Endothelial cell of hepatic sinusoid (primary cell): ENCODE results near the gene BNIP5.
"Not testable (repeated sequence)": the region's sequence is repeated elsewhere in the genome, so short reads cannot be mapped to it uniquely, and the experiment has no call there.

Experiments
- in situ Hi-C: cut with HindIII; loops from 2 replicates; pipeline ENCODE4 v1.10.0; 2017; ENCODE audit warnings: low sequenced_read_pairs

BNIP5 gene

DNA sequence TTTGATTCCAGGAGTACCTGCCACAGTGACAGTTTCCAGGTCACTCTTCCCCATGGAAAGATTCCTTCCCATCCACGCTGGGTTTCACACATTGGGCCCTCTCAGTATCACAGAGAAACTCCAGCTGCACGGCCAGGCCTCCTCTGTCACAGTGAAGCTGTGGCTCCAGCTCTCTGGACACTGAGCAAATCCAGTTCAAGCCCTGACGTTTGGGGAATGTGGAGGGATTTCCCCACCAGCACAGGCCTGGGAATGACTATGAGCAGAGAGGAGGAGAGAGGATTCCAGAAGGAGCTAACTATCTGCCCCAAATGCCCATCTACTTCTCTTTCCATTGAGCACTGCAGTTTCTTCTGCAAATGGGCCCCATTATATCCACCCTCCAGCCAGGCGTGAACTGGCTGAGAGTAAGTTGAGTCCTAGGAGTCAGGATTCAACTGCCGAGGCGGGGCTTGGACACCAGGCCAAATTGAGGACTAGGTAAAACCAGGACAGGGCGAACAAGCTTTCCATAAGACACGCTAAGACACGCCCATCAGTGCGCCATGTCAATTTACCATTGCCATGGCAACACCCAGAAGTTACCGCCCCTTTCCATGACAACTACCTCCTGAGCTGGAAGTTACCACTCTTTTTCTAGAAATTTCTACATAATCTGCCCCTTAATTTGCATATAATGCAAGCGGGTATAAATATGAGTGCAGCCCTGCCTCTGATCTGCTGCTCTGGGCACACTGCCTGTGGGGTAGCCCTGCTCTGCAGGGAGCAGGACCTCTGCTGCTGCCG is 9.2 kb upstream of the BNIP5 start:
- in situ Hi-C loops: no loop called here

DNA sequence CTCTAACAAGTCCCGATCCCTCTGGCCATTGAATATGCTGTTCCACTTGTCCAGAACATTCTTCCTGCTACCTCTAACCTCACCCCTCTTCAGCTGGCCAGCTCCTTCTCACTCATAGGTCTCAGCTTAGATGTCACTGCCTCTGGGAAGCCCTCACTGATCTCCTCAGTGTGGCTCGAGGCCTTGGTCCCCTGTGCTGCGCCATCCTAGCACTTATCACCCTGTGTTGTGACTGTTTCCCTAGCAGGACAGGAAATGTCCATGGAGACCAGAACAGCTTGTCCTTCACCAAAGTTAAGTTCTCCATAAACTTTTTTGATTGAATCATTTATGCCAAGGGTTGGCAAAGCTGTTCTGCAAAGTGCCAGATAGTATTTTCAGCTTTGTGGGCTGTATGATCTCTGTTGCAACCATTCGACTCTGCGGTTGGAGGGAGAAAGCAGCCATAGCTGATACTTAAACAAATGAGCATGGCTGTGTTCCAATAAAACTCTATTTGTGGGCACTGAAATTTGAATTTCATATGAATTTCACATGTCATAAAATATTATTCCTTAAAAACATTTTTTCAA is 6.5 kb upstream of the BNIP5 start:
- in situ Hi-C loops: no loop called here

DNA sequence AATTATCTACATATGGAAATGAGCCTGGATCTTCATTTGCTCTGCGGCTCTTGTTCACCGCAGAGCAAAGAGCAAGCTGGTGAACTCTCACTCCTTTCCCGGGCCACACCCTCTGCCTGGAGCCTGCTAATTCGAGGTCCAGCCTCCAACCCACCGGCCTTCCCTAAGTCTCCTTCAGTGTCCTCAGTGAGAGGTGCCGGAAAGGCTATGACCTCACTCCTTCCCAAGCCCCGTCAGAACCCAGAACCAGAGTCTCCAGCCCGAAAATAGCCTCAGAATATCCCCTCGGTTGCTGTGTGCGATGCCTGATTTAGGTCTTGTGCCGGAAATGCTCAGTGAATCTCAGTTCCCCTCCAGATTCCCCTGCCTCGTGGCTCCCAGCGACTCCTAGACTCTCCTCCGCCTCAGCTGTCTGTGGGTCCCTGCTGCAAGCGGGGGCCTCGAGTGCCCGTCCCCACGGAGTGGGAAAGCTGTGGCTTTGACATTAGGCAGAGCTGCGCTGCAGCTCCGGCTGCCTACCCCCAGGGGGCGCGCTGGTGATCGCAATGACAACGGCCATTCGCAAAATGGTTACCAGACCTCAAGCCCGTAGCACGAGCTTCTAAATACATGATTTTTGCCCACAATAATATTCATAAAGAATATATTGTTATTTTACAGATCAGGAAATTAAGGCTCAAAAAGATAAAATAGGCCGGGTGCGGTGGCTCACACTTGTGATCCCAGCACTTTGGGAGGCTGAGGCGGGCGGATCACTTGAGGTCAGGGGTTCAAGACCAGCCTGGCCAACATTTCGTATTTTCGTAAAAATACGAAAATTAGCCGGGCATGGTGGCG is 4.1 kb upstream of the BNIP5 start:
- in situ Hi-C loops: no loop called here

DNA sequence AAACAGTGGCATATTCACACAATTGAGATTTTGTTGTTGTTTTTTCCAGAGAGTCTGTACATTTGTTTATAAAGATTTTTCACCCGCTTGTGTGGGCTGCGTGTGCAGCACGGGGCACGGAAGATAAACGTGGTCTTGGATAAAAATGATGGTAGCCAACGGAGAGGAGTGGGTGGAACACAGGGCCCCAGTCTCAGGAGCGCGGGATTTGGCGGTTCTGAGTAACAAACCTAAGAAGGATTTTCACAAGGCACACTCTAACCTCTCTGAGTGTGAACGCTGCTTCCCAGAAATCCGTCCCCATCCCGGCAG is 3.6 kb upstream of the BNIP5 start:
- in situ Hi-C loops: no loop called here

DNA sequence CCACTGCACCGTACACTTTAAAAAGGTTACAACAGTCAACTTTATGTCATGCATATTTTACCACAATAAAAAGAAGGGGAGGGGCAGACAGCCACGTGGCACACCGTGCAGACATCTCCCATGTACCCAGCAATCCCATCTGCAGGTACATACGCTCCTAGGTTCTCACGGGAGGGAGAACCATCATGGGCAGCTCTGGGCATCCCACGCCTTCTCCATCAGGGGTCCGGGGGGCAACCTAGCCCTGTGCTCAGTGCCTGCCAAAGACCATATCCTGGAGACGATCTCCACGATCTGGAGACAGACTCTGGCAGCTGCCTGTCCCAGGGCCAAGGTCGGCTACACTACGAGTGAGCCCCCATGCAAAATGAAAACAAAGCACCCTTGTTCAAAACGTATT is 2.5 kb upstream of the BNIP5 start:
- in situ Hi-C loops: no loop called here

DNA sequence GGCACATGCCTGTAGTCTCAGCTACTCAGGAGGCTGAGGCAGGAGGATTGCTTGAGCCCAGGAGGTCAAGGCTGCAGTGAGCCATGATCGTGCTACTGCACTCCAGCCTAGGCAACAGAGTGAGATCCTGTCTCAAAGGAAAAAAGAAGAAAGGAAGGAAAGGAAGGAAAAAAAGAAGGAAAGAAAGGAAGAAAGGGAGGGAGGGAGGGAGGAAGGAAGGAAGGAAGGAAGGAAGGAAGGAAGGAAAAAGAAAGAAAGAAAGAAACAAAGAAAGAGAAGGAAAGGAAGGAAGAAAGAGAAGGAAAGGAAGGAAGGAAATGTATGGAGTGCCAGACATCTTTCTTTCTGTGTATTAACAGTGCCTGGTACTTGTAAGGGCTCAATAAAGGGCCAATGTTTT is 1.5 kb upstream of the BNIP5 start:
- in situ Hi-C loops: not testable (repeated sequence)

DNA sequence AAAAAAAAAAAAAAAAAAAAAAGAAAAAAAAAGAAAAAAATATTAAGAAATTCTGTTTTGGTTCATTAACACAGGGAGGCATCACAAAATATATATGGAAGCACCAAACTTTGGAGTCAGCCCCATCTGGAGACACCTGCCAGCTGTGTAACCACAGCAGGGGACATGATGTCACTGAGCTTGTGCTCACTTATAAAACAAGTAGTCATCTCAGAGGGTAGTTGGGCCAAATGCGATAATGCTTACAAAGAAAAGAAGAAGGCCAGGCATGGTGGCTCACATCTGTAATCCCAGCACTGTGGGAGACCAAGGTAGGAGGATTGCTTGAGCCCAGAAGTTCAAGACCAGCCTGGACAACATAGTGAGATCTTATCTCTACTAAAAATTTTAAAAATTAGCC is 1.1 kb upstream of the BNIP5 start:
- in situ Hi-C loops: no loop called here

DNA sequence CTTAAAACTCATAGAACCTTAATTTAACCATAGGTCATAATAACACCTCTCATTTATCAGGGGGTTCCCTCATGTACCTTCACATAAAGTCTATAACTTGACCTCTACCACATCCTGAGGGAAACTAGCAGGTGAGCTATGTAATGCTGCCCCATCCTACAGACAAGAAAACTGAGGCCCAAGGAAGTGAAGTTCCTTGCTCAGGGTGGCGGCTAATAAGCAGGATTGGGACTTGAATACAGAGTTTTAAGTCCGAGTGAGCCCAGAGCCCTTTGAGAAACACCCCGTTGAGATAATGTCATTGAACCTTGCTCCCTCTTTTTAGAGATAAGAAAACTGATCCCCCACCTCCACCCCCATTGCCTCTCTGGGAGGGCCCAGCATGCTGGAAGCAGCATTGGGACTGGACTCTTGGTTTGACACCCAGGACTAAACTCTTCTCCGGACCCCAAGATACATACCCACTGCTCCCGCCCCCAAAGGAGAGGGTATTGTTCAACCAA is 429 bp downstream of the BNIP5 start:
- in situ Hi-C loops: no loop called here

DNA sequence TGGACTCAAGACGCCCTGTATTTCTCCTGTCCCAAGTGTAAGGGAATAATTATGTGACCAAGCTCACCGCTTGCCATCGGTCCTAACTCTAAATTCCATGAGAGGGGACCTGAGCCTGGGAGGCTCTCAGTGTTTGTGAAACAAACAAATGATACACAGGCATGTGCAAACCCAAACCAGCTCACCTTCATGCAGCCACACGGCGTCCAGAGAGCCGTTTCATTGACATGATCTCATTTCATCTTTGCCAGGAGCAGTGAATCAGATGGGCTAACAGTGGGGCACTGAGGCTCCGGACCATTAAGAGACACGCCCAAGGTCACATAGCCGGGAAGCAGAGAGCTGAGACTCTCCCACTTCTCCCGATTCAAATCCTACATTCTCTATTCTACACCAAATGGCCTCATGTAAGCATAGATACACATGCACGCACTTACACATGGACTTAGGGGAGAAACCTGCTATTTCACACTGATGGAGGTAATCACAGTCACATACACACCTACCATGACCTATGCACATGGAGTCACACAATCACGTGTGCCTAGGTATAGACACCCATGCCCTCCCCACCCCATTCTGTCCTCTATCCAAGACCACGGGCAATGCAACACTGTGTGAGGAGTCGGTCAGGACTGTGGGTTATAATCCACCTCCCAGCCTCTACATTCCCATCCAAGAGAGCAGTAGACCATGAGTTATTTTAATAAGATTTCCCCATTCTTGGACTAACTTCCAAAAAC is 1.1 kb downstream of the BNIP5 start:
- in situ Hi-C loops: no loop called here

DNA sequence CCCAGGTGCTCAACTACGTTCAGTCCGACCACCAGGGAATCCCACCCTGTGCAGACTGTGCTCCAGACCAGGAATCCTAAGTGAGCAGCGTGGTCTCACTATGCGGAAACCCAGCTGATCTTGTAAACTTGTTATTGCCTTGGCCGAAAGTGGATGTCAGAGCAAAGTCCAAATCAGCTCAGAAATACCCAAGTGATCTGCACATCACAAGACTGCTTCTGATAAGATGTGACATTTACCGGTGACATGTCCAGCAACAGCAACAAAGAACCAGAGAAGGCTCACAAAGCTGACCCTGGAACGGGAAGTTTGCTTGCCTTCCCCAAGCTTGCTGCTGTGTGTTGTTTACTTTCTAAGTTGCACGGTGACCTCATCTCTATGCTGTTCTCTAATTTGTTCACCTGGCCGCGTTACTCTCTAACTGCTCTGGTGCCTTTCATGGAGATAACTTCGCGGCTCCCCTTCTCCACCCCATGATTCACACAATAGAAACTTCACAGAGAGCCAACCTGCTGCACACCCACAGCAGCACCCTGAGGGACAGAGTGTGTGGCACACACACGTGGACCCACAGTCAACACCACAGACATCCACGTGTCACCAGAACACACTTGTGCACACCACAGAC is 1.7 kb downstream of the BNIP5 start:
- in situ Hi-C loops: no loop called here

DNA sequence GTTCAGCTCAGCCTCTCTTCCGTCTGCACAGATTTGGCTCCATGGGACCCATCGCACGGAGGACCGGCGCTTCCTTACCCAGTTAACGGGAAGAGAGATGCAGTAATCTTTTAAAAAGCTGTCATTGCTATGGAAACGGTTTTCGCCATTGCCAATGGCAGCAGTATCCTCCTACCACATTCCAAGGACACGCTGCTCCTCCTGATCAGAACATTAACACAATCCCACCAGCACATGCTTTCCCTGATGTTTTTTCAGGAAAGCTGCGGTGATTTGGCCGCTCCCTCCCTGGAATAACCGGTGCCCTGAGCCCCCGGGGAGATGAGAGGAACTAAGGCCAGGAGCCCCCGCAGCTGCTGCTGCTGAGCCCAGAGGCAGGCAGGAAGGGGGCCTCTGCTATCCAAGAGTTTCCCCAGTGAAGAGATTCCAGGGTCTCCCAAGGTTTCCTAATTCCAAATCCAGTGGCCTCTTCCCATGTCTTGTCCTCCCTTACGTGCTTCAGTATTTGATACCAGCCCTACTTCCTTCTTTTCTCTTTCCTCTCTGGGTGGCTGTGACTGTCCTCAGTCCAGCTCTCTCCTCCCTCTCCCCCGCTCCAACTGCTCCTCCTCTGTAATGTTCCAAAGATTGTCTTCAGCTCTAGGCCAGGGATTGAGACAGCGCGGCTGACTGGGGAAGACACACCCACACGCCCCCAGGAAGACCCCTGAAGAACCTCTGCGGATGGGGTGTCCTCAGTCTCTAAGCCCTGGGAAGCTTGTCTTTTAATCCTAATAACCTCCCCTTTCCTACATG is 2.6 kb downstream of the BNIP5 start:
- in situ Hi-C loops: no loop called here

DNA sequence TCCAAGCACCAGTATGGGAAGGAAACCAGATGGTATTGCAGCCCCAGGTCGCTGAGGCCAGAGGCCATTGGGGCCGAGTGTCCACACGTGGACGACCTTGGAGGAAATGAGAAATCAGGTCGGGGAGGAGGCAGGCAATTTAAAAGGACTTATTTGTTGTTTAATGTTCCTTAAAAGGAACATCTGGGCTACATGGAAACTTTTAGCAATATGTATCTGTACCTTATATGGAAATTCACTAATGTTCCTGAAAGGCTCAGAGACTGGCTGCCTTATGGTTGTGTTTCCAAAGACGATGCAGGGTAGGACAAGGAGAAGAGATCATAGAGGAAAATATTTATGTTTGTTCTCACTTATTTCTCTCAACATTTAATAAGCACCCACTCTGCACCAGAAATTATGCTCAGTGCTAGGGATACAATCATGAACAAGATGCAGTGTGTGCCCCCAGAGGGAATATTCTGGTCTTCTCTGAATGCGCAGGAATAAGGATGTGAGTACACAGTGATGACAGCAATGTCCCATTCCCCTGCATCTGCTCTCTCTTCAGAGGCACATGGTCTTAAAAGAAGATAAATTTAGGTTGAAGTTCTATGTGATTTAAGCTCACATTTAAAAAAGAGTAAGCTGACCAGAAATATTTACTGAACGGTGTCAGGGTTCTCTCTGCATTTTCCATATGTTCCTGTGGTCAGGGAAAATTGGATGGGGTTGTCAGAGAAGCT is 3.4 kb downstream of the BNIP5 start:
- in situ Hi-C loops: no loop called here

DNA sequence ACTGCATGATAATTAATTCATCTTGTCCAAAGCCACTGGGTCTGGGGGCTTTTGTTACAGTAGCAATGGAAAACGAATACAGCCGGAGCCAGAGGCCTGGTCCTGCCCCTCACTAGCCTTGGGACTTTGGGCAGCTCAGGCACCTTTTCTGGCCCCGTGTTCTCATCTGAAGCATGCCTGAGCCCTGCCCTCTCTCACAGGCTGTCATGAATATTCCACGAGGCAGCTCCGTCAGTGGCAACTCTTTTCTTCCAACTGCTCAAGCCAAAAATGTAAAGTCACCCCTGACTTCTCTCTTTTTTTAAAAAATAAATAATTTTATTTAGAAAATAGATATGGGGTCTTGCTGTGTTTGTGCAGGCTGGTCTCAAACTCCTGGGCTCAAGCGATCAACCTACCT is 5.3 kb downstream of the BNIP5 start:
- in situ Hi-C loops: no loop called here

DNA sequence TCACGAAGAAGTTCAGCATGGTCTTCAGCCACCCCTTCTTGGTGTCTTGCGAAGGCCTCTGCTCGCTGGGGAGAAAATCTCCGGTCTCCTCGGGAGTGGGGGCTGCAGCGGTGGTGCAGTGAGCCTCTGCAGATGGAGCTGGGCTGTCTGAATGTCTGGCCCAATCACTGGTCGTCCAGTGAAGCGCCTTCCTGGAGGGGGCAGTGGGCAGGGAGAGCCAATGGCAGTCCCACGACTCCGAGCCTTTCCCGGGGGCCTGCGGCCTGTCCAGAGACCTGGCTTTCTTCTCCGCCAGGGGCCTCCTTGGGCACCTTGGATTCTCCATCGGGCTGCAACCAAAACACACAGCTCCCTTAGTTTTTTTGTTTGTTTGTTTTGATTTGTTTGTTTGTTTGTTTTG is 6.3 kb downstream of the BNIP5 start:
- in situ Hi-C loops: no loop called here

DNA sequence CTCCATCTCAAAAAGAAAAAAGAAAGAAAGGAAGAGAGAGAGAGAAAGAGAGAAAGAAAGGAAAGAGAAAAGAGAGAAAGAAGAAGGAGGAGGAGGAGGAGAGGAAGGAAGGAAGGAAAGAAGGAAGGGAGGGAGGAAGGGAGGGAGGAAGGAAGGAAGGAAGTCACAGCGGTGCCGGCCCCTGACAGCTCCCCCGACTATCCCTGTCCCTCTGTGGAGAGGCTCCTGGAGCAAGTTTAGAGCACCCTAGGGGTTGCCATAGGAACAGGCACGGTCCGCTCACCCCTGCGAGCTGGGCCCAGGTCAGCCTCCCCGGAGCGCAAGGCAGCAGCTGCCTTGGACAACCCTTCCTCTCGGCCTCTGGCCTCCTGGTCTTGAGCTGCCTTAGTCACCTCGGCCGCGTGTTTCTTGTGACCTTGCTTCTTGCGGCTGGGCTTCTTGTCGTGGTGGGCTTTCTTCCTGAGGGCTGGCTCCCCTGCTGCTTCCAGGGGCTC is 6.8 kb downstream of the BNIP5 start:
- in situ Hi-C loops: no loop called here

DNA sequence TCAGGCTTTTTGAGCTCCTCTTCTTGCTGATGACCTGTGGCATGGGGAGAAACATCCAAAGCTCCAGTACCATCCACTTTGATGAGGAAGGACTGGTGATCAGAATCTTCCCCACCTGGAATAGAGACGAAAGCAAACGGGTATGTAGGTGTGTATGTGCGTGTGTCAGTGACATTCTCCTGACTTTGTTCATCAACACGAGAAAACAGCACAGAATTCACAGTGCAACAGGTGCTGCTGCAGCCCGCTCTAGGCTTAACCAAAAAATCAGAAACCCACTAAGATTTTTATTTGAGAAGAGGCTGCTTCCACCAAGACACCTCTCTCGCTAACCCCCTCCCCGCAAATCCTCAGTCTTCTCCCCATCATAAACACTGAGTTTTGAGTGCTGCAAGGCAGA is 8.1 kb downstream of the BNIP5 start:
- in situ Hi-C loops: no loop called here

DNA sequence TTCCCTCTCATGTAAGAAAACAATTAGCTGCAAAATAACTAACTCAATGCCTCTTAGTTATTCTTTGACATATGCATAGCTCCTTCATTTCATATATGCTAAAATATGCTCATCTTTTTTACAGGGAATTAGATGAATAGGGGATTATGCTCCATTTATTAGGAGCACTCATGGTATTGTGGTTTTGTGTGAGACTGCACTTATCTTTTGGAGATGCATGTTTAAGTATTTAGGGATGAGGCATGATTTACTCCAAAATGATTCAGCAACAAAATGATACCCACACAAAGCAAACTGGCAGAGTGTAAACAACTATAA is 8.8 kb downstream of the BNIP5 start:
- in situ Hi-C loops: no loop called here

DNA sequence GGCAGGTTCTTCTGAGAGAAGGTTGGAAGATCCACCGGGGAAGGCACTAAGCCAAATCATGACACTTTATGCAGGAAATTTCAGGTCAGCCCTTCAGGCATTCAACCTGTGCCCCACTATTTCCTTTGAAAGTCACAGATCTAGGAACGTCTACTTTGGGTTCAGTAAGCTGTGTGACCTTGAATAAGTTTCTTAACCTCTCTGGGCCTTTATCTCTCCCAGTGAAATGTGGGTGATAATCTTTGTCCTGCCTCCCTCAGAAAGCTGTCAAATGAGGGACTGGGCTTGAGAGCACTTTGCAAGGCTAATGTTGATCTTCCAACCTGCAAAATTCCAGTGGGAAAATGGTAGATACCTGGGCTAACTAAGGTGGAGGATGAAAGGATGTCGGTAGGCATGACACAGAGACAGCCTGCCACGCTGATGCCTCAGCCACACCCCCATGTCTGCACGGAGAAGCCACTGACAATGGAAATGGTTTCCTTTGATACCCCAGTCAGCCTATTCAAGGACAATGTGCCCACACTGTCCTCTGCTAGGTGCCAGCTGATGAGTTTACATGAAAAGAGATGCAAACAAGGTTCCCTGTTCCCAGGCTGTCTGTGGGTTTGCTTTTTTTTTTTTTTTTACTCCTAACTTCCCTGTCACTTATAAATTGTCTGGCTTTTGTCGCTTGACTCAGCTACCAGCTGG is 9.3 kb downstream of the BNIP5 start:
- in situ Hi-C loops: no loop called here
